ENCODE data around the gene WAPL.
"Not testable (repeated sequence)": the region's sequence is repeated elsewhere in the genome, so short reads cannot be mapped to it uniquely, and the experiment has no call there.

DNA sequence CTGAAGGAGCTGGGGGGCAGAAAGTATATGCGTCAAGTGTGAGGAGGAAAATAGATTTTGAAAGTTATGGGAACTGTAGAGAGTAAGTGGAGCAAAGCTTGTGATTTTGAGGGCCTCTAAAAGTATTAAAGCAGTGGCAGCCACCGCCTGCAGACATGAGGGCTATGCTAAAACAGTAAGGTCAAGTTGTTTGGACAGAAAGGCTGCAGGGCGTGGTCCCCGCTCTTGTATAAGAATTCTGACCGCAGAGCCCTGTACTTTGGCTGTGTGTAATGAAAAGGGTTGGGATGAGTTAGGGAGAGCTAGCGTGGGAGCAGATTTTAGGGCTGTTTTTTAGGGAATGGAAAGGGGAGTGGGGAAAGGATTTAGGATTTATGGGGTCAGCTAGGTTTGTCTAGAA, 41.7 kb upstream of the WAPL start:
- TF ChIP-seq CTCF (IDR thresholded peaks at IDR 0.05; ENCODE audit: low read length); EZH2 (IDR thresholded peaks at IDR 0.05; ENCODE audit: borderline replicate concordance, low read length): not testable (repeated sequence)
